ENCODE results near the gene GLT6D1.

DNA sequence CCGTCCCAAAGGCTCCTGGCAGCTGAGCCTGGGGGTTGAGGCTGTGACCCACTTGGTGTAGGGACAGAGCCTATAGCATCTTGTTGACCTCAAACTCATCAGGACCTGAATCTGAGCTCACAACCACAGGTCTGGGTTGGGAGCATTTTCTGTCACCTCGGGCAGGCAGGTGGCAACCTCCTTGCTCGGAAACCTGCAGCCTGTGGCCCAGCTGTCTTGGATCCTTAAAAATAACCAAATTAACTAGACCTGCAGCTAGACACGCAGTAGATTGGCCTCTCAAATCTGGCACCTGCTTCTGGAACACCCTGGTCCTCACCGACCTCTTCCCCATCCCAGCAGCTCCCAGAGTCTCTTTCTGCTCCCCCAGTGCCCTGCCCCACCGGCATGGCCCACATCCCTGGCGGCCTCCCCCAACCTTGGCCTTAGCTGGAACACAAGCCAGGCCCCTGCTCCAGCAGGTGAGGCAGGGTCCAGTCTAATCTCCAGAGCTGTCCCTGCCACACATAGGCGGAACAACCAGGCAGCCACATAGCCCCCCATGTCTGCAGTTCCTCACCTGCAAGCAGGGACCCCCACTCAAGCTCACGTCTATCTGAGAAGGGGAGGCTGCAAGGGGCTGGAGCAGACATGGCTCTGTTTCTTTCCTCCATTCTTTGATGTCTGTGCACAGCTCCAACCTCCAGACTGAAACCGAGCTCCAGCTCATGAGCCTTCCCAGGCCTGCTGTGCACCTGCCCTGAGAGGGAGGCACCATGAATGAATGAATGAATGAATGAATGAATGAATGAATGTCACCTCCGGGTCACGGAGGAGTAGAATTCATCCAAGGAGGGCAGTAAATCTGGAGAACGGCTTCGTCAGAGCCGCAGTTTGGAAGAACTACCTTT, 49.5 kb downstream of the GLT6D1 start:
- TF ChIP-seq YY1 (IDR thresholded peaks at IDR 0.05; ENCODE audit: insufficient read depth, insufficient read length) (no peak), SUZ12 (IDR thresholded peaks at IDR 0.05; ENCODE audit: extremely low read depth, insufficient read depth, insufficient read length) (no peak)
